Hematopoietic multipotent progenitor cell treated with erythropoietin and hydrocortisone succinate and interleukin-3 and kit ligand, for 8 days (in vitro differentiated cells): Measurements from ENCODE around the gene DYSF.

Experiments
- DNase-seq: peaks from one replicate; pipeline ENCODE4 v3.0.0-alpha.2; 2015

Gene DYSF

DNA sequence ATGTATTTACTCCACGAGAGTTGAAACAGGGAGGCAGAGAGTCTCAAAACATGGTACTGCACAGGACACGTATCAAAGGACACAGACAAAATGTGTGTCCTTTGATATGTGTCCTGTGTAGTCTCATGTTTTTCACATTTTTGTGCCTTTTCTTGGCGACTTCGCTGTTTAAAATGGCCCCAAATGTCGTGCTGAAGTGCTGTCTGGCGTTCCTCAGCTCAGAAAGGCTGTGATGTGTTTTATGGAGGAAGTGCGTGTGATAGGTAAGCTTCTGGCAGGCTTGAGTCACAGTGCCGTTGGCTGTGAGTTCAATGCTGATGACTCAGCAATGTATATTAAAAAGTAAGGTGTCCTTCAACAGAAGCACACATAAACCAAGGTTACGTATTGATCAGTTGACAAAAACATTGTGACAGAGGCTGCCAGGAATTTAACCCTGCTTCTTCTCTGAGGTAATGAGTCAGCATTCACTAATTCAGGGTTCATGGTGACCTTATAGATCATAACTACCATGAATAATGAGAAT, 78.2 kb downstream of the DYSF start:
- peak; percentile 30 for DNase-seq

DNA sequence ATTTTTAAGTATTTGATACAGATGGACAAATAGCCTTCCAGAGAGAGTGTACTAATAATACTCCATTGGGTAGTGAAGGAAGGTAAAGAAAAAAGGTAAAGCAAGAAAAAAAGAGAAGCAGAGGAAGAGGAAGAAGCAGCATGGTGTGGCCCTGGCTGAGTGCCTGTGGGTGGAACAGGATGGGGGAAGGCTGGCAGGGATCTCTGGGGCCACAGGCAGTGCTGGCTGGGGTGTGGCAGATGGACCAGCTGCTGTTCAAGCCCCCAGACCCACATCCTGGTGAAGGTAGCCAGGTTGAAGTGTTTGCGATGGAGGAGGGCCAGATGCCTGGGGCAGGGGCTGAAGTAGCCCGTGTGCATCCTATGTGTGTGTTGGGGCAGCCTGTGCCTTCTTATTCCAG, 79.0 kb downstream of the DYSF start:
- no peak for DNase-seq

DNA sequence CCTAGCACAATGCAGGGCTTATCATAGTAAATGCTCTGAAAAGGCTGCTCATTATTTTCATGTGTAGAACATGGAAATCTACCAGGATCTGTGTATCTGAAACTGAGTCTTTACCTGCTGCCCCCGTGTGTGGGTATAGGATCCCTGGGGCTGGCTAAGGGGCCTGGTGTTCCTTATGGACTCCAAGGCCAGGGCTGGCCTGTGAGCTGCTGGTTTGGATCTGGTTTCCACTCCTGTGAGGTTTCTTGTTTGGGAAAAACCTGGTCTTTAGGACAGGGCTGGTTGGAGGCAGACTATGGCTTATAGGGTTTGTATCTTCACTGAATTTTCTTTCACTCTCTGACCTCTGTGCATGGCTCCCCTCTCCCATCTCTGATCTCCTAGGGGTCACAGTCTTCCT, 80.8 kb downstream of the DYSF start:
- no peak for DNase-seq

DNA sequence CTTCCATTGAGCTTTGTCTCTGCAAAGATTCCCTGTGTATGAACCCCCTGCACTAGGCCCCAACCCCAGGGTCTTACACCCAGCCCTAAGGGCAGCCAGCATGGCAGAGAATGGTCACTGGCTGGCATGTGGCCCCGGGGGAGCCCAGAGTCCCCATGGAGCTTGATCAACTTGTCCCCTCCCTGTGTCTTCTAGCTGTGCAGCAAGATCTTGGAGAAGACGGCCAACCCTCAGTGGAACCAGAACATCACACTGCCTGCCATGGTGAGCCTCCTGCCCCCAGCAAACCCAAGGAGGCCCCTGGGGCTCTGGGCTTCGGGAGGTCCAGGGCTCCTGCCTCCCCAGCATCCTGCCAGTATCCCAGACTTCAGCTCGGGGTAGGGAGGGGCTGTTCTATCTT, 81.5 kb downstream of the DYSF start:
- DNase-seq: no peak

DNA sequence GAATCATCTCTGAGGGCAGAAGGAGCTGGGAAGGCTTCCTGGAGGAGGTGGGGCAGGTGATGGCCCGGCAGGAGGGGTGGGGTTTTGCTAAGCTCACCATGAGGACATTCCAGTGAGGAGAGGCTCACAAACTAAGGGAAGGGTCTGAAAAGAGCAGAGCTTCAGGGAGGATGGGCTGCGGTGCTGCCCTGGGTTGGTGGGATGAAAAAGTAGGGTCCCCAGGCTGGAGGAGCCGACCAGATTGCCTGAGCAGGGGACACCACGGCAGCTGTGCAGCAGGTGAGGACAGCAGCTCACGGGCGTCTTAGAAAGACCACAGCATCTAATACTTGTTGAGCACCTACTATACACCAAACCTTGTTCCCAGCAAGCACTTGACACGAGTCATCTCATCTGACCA, 82.2 kb downstream of the DYSF start:
- DNase-seq: no peak

DNA sequence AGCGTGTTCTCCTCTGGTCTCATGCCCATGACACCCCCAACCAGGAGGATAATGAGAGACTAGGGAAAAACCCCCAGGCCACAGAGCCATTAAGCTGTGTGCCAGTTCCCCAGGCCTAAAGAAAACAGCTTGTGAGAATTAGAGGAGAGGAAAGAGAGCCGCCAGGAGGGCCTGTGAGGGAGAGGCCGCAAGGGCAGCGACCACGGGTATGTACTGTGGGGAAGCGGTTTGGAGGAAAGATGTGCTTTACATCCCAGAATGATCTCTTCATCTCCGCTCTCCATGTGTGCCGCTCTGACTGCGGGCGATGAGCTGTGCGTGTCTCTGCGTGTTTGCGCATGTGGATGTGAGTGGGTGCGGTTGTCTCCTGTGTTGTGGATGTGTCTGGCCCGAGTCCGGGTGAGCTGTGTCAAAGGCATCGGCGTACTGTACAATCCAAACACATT, 82.9 kb downstream of the DYSF start:
- DNase-seq: no peak

DNA sequence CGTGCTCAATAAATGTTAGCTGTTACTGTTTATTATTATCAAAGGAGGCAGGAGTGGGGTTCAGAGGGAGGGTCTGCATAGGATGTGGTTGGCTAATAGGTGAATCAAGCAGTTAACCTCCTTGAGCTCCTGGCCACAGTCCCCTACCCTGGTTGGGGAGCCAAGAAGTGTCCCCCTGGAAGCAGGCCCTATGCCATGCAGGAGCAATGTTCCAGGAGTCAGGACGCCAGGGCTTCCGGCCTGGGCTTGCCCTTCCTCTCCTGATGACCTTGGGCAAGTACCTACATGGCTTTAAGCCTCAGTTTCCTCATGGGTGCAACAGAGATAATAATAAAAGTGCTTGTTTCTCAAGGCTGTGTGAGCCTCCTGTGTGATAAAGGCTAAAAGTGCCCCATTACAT, 84.9 kb downstream of the DYSF start:
- DNase-seq: no peak

DNA sequence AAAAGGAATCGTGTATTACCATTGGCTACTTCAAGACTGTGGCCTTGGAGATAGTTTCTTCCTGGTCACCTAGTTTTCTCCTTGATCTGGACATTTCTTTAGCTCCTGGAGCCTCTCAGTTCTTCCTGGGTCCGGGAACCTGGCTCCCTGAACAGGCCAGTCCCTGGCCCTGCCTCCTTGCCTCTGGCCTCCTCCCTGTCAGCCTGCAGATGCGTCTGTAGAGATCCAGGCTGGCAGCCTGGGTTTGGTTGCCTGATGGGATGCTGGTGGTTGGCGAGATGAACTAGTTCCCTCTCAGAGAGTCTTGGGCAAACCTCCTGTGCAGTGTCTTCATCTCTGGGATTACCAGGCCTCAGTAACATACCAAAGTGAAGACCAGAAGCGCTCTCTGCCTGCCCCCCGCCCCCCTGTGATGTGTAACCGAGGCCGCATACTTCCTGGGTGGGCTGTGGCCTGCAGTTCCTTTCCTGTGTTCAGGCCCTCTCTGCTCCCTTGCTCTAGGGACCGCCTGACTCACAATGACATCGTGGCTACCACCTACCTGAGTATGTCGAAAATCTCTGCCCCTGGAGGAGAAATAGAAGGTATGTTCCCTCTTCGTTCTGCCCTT, 85.4 kb downstream of the DYSF start:
- no peak for DNase-seq

DNA sequence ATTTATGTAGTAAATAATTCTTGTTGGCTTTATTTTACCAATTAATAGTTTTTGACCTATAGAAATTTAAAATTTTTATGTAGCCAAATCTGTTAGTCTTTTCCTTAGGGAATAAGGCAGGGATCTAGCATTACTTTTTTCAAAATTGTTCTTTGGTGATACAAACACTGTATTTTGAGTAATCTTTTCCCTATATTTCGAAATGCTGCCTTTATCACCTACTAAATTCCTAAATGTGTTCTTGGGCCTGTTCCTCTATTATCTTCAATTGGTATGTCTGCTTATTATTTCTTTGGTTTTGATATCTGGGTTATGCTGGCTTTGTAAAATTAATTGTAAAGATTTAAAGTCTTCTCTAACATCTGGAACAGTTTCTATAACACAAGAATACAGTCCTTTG, 87.5 kb downstream of the DYSF start:
- DNase-seq: no peak

DNA sequence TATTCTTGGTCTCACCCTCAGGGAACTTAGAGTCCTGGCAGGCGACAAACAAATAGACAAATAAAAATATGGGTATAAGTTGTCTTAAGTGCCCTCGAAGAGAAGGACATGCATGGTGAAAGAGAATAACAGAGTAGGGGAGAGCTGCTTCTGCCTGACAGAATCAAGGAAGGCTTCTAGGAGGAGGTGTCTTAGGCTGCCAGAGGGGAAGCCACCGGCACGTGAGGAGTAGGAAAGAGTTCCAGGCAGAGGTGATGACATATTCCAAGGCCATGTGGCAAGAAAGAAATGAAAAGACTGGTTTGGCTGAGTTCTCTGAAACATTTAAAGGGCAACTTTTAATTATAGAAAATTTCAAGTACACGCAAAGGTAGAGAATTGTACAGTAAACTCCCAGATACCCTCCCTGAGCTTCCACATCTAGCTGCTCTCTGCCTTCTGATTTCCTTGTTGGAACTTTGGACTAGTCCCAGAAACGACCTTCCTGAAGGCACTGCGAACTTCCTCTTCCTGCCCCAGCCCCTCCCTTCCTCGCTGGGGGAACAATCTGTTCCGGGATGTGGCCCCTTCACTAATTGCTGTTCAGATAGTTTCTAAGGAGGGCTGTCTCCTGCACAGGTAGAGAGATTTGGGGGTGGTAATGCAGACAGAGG, 91.7 kb downstream of the DYSF start:
- no peak for DNase-seq

DNA sequence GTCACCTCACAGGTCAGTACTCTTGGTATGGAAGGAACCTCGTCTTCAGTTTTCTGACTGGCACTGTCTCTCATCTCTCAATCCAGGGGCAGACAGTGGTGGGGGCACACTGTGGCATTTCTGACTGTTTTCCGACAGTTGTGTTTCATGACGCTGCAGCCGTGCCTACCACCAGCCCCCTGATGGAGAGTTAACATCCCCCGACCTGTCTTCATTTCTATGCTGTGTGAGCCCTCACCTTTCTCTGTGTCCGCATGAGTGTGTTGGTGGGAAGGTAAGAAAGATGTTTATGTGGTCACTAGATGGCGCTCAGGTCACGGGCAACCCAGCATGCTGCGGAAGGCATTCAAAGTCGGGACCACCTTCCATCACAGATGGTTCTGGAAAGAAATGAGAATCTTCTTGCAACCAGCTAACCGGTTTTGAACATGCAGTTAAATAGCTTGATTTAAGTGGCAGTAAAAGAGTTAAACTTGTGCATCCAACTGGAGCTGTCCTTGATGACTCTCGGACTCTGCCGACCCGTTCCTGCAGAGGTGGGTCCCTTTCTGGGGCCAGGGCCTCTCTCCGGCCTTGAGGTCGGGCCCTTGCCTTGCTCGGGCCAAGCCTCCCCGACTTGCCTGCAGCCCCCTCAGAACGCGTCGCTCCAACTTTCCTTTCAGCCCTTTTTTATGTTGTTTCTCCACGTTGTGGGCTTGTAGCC, 92.4 kb downstream of the DYSF start:
- DNase-seq: peak; percentile 62

DNA sequence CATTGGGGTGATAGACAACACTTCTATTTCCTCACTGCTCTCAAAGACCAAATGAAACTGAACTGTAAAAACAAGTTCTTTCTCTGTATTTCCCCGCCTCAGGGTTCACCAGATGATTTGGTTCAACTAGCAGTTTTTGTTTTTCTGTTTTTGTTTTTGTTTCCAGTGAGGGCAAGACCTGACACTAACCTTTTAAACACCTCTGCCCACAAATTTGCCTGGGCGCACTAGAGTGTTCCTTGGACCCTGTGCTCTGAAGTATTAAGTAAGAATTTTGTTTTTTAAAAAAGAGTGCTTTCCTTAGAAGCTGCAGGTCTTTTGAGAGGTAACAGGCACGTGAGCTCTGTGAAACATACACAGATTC, 92.9 kb downstream of the DYSF start:
- DNase-seq: no peak

DNA sequence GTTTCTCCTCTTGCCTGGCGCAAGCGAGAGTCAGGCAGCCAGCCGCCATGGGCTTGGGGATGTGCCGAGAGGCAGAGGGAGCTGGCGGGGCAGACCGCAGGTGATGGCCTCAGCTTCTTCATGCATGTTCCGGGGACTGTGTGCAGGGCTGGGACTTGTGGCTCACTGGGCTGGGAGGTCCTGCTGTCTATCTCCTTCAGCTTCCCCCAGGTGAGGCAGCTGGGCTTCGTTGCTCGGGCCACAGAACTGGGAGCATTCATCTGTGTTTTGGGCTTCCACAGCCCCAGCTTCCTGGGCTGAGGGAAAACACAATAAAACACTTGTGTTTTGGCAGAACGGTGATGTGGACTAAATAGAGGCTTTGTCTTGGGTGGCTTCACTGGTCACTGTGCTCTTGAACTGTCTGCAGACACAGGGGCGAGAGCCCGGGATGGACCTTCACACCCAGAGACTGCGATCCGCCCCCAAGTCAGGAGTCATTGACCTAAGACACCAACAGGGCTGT, 93.5 kb downstream of the DYSF start:
- no peak for DNase-seq

DNA sequence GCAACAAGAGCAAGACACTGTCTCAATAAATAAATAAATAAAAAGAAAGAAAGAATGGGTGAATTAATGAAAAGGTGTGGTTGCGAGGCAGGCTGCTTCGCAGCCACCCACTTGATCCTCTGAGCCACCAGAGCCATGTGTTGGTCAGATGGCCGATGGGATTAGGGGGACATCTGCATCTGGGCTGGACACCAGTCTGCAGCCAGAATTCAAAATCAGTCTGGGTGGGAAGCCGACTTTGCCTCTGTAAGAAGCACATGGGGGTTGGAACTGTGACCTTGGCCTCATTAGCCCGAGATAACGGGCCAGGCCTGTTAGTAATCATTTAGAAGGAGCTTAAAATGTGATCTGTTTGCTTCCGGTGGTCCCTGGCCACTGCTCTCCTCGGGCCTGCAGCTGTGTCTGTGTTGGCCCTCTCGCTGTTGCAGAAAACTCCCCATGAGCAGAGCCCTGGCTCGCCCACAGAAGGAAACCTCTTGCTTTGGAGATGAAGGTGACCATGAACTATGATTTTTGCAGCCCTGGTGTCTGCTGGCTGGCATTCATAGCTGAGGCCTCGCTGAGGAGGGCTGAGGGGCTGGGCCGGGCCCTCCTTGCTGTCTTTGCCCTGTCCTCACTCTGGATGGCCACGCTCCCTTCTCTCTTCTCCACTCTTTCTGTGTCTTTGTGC, 94.4 kb downstream of the DYSF start:
- no peak for DNase-seq

DNA sequence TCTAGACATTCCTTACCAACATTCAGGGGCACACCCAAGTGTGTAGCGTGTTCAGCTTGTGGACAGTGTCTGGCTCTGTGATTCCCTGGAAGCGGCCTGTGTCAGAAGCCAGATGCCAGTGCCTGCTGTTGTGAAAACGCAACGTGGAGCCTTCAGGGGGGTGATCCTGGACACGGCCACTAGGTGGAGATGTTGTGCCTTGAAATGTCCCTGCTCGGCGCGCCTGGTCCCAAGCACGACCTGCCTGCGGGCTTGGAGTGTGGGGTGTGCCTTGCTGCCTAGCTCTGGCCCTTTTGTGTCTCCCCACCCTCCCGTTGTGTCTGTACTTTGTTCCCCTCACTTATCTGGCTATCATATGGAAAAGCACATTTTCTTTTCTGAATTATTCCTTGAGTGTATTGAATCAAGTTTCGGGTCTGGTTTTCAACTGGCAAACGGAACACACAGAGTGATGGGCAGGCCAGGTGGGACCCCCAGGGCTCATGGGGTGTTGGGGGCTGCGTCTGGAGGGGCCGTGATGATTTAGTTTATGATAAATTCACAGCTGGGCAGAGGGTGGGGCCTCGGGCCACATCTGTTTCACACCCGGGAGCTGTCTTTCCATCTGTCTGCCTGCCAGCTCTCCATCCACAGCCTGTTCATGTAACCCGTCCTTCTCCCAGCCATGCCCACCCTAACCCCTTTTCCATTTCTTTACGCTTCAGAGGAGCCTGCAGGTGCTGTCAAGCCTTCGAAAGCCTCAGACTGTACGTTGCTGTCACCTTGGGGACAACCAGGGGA, 95.5 kb downstream of the DYSF start:
- DNase-seq: peak; percentile 58

DNA sequence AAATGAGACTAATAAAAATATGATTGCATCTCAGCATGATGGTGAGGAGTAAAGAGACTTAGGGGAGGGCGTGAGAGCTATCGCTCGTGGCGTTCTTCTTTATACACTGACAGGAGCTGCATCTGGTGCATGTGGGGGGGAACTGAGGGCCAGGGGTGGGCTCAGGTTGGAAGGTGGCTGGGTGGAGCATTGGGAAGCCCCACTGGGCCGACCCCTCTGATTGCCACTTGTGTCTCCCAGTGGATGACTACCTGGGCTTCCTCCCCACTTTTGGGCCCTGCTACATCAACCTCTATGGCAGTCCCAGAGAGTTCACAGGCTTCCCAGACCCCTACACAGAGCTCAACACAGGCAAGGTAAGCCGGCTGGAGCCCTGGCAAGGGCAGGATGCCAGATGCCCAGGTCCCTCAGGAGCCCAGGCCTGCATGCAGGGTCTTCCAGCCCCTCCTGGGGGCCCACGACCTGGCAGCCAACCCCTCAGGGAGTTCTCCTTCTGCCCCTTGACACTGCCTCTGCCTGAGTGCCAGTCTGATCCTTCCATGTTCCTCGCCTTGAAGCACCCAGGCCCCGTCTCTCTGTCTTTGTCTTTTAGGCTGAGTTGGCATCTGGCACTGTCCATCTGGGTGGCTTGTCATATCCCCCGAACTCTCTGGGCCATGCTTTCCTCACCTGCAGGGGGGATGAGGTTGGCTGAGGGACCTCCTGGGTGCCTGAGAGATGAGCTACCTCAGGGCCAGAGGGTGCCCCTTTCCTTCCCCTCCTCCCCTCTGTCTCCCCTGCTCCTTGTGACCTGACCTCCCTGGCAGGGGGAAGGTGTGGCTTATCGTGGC, 97.7 kb downstream of the DYSF start:
- DNase-seq: no peak

DNA sequence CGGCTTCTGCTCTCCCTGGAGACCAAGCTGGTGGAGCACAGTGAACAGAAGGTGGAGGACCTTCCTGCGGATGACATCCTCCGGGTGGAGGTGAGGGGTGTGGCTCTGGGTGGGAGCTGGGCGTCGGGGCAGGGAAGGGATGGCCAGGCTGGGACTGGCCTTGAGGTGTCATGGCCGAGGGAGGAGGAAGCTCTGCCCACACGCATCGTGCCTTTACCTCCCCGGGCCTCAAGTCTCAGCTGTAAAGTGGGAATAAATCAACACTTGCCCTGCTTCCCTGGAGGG, 98.2 kb downstream of the DYSF start:
- DNase-seq: no peak

DNA sequence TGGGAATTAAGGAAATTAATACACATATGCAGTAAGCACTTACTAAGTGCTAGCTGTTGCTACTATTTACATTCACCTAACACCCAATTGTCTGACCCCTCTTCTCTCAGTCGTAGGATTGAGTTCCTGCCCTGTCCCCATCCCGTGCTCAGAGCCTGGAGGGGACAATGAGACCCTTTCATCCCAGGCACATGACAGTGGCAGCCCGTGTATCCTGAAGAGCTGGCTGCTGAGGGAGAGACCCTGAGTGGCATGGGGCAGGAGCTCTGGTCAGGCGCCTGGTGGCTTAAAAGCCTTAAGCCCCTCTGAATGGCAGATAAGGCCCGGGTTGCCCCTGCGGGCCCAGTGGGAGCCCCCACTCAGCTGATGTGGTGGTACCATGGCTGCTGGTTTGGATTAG, 99.0 kb downstream of the DYSF start:
- DNase-seq: no peak

DNA sequence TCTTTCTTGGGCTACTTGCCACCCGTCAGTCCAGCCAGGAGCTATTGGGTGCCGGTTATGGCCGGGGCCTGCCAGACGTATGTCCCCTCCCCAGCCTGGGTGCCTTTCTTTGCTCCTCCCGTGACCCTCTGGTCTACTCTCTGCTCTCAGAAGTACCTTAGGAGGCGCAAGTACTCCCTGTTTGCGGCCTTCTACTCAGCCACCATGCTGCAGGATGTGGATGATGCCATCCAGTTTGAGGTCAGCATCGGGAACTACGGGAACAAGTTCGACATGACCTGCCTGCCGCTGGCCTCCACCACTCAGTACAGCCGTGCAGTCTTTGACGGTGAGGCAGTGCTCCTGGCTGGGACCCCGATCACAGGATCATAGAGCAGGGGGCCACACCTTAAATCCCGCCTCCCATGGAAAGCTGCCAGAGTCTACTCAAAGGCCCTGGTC, 99.5 kb downstream of the DYSF start:
- no peak for DNase-seq

DNA sequence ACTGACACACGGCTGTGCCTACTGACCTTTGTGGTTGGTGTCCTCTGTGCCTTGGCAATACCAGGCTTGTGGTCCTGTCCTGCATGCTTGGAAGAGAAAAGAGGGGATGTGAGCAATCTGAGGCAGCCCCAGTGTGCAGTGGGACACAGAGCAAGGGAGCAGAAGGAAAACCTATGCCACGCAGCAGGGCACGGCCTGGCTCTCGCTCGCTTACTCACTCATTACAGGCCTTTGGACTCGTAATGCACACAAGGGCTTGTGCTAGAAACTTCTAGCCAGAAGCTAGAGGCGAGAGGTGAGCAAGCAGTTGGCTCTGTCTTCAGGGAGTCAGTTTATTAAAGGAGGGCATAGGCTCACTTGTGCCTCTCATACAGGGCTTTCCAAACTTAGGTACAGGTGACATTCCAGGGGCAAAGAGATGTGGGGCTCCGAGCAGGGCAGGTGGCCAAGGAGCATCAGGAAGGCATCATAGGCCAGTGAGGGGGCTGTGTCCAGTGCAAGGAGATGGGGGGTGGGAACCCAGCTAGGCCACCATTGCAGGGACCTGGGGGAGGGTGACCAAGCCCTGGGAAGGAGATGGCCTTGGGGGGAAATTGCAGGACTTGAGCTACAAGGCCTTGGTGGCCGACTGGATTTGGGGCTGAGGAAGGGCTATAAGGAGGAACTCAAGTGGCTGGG, 100.8 kb downstream of the DYSF start:
- no peak for DNase-seq

DNA sequence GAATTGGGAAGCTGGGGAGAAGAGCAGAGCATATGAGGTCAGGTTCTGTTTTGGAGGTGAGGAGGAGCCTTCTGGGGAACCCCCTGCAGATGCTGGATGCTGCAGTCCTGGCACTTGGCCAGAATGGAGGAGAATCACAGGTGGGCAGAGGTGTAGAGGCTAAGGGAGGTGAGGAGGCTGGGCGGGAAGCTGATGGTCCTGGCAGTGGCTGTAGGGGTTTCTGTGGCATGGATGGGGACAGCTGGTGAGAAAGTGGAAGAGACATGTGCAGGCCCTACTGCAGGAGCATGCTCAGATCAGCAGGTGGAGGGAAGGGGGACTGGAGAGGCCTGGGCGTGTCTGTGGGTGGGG, 101.3 kb downstream of the DYSF start:
- DNase-seq: no peak
